K562 (cell line): Measurements from ENCODE around the gene APOBEC3C. TPM values are rescaled to one million over a fixed set of nuclear protein-coding genes. Genes with fewer than 3 reads are reported as not detected.

Experiments
- SRSF1 ChIP-seq: fragments of 200-400 bp; formaldehyde crosslinking; IDR thresholded peaks from 2 replicates; pipeline ENCODE4 v1.6.1; 2017; ENCODE audit warnings: mild to moderate bottlenecking, low read depth, low read length, moderate library complexity
- TEAD4 ChIP-seq, 2 experiments: sonication (generic) in 1 of 2; formaldehyde crosslinking in 1 of 2; IDR thresholded peaks; 2 replicates each; pipeline versions ENCODE4 v1.6.1 to v1.8.0; 2012 to 2022; ENCODE audit warnings: borderline replicate concordance in 1 of 2, inconsistent platforms in 1 of 2, low read length in 1 of 2, mild to moderate bottlenecking in 1 of 2, missing genetic modification reagents in 1 of 2
- polyA plus RNA-seq, 8 experiments: library from polyadenylated mRNA; depleted of rRNA in 4 of 8; stranded (reverse) in 5 of 8; unstranded in 3 of 8; fragments of >200 nt; fragmentation: Nextera tagmentation in 2 of 8; fragmentation: Illumina TruSeq in 1 of 8; extraction: Ambion mirVana in 2 of 8; extraction: Trizol in 1 of 8; gene quantifications; 2 replicates each; pipeline versions ENCODE4 v1.2.1 to v1.2.3, GENCODE V29; 2011 to 2014; ENCODE audit warnings: inconsistent platforms in 1 of 8, missing spikeins in 1 of 8
- total RNA-seq, 7 experiments: library from RNA; depleted of rRNA in 6 of 7; stranded (reverse); fragments of >200 nt in 6 of 7; fragmentation: Illumina TruSeq in 2 of 7; extraction: Trizol in 2 of 7; gene quantifications; 2 replicates each; pipeline versions ENCODE4 v1.2.1 to v1.2.3, GENCODE V29; 2011 to 2021; ENCODE audit warnings: low replicate concordance in 1 of 7
- TF ChIP-seq, protein P1 (sequence below): fragments of 250-450 bp; sonication (Bioruptor Pico); IDR thresholded peaks from 2 replicates; pipeline ENCODE4 v1.5.0; 2021; ENCODE audit warnings: mild to moderate bottlenecking, moderate library complexity

Gene APOBEC3C
- total and polyA plus RNA-seq, 9 of the 15 experiments (the other 6 are each of a cell fraction or from before 2014, with no cell fraction given): 12.4 to 285 (median 55.5) TPM

DNA sequence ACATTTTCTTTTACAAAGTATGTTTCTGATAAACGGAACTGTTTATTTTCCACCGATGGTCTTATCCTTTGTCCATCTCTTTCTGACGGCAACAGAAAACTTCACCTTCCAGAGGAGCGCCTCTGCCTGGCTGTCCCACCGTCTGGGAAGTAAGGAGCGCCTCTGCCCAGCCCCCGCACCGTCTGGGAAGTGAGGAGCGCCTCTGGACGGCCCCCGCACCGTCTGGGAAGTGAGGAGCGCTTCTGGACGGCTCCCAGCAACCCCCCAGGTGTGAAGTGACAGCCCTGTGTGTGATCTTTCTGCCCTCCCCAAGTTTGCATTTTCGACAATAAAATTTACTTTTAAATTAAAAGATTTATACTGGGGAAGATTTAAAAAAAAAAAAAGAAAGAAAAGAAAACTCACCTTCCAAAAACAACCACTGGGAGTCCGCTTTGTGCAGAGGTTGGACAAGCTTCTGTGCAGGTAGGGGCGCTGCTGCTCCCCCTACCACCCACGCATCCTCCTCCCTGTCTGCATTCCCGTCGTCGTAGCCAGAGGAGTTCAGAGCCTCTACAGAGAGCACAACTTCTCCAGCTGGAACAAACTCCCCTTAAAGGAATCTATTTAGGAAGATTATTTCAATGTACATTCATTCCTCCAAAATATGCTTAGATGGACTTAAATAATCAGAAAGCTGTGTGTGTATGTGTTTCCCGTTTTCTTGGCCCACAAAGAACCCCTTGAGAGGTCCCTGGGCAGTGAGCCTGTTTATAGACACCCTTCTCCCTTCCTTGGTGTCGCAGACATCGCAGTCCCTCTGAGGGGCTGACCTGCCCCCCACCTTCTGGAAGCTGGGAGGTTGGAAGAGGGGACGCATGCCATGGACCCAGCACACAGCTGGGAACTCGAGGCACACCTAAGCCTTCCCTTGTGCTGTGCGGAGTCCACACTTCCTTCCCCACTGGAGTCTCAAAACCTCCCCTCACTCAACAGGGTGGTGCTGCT lies 32.8 kb upstream of the APOBEC3C start (continued):
- TF ChIP-seq, protein P1, sequence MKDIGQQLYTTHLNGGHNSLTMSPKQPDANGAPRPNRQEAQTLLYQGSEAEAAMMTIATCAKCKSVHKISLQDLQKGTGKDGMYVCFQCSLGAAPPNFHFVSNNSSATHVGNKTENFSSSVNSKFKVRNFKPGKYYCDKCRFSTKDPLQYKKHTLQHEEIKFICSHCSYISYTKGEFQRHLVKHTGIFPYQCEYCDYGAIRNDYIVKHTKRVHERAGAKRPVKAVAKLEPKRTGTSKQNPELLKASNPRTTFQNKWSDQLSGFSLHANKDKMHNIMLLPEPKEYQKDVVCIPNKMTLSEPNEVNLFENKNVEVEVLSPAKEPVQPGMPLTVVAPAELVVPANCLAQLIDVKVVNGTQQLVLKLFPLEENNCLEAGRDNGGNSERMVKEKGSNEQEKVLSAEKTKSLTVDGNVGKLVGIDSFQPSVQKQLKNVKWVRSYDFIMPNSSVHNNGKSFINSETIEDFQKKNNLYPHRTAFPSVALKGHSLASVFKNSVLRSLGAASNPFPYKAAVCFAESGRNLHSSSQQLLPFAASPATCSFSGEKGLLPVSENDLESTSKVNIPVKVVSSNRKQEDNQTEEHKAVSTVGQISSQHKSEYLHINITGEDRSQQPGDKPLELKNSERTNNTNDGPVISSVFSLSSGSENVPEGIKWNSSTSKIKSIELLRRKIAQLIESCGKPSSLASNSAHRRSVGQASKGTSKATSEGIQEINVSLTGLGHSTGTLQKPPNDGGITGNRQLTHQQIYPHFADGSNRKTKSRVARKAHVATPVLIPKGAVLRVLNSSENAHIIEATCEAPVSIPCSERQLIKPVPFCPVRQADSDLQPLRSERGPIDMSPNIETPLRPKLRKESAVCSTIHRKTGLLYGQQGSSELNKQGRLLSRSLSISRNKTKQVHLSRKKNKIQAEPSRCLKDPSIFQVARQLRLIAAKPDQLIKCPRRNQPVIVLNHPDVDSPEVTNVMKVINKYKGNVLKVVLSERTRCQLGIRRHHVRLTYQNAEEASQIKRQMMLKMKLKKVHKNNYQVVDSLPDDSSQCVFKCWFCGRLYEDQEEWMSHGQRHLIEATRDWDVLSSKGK: no peak
- TF ChIP-seq TEAD4 (IDR thresholded peaks at IDR 0.05; ENCODE audit: low read length) (no peak), TEAD4 (CRISPR knock-in tag; IDR thresholded peaks at IDR 0.05; ENCODE audit: borderline replicate concordance) (no peak), SRSF1 (no peak)
